ENCODE results near the gene ADIPOR1.

- TF ChIP-seq EZH2 (IDR thresholded peaks at IDR 0.05; ENCODE audit: insufficient read depth, poor library complexity, severe bottlenecking): no peak
- no peak for TF ChIP-seq EZH2phosphoT487 (IDR thresholded peaks at IDR 0.05; ENCODE audit: insufficient read depth, low read depth)
These were observed 7.3 kb upstream of the ADIPOR1 start for GRCh38 chr1:202965422-202965821.

All from GM23248 (cell line).